Measurements from ENCODE around the gene SAPCD2. TPM values are rescaled to one million over a fixed set of nuclear protein-coding genes. Genes with fewer than 3 reads are reported as not detected.

SAPCD2 gene
- total and polyA plus RNA-seq, 9 of the 15 experiments (the other 6 are each of a cell fraction or from before 2014, with no cell fraction given): 3.4 to 91.8 (median 18.8) TPM

DNA sequence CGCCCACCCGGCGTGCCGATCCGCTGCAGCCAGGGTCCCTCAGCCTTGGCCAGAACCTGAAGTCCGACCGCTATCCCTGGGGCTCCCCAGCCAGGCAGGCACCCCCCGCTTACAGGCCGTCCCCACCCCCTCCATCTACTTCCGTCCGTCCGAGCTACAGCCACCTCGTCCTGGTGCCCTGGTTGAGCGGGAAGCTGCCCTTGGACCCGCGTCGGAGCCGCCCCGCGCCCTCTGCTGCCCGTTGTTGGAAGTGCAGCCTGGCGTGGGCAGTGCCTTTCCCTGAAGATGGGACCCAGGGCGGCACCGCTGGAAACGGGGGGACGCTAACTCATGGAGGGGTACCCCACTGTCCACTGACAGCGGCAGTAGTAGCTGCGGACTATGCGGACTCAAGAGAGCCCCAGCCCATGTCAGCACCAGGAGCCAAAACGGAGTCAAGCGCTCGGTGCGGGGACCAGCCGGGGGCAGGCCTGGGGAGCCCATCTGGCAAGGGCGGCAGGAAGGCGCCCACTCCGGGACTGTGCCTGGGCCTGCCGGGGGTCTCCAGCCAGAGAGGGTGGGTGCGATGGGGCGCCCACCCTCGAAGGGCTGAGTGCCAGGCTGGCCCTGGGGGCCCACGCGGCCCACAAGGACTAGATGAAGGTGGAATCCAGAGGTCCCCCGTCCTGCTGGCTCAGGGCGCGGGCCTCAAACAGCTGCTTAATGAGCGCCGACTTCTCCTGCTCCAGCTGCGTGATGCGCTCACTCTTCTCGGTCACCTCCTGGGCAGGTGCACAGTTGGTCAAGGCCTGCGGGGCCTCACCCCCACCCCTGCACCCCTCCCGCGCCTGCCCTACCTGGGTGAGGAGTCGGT is 6.1 kb downstream of the SAPCD2 start (continued):
- TF ChIP-seq DACH1 (IDR thresholded peaks at IDR 0.05; ENCODE audit: partially characterized antibody) (no peak), ATF1 (CRISPR knock-in tag; IDR thresholded peaks at IDR 0.05) (no peak), ATF1 (tag; IDR thresholded peaks at IDR 0.05) (0 out of 2 replicates have a peak, but pooled peaks have one; percentile 9), RB1 (IDR thresholded peaks at IDR 0.05; ENCODE audit: low read depth) (peak; percentile 72; the same call in 1 of the 2 replicates), RAD21 (CRISPR knock-in tag; conservative IDR thresholded peaks at IDR 0.05 in 1 of 2, IDR thresholded peaks at IDR 0.05 in 1 of 2) (peak; percentile 30 to 61; a peak in 3 of 4 replicates), ZNF780A (CRISPR knock-in tag; IDR thresholded peaks at IDR 0.05) (no peak), SUPT5H (IDR thresholded peaks at IDR 0.05) (peak; percentile 28; the same call in 1 of the 2 replicates), SMAD1 (IDR thresholded peaks at IDR 0.05; ENCODE audit: low read depth, low read length, partially characterized antibody) (no peak), MED1 (CRISPR knock-in tag; IDR thresholded peaks at IDR 0.05; ENCODE audit: borderline replicate concordance) (no peak), HNRNPL (IDR thresholded peaks at IDR 0.05; ENCODE audit: low read depth, low read length) (peak; percentile 27; the same call in 1 of the 2 replicates), MYNN (IDR thresholded peaks at IDR 0.05) (0 out of 2 replicates have a peak, but pooled peaks have one; percentile 46), MYNN (CRISPR knock-in tag; IDR thresholded peaks at IDR 0.05) (no peak), ZNF143 (CRISPR knock-in tag; IDR thresholded peaks at IDR 0.05) (no peak), ZNF3 (CRISPR knock-in tag; IDR thresholded peaks at IDR 0.05) (no peak), TAF1 (IDR thresholded peaks at IDR 0.05; ENCODE audit: control insufficient read depth, extremely low read depth, insufficient read depth, low read length, severe bottlenecking) (no peak)
- TF ChIP-seq, protein P1, sequence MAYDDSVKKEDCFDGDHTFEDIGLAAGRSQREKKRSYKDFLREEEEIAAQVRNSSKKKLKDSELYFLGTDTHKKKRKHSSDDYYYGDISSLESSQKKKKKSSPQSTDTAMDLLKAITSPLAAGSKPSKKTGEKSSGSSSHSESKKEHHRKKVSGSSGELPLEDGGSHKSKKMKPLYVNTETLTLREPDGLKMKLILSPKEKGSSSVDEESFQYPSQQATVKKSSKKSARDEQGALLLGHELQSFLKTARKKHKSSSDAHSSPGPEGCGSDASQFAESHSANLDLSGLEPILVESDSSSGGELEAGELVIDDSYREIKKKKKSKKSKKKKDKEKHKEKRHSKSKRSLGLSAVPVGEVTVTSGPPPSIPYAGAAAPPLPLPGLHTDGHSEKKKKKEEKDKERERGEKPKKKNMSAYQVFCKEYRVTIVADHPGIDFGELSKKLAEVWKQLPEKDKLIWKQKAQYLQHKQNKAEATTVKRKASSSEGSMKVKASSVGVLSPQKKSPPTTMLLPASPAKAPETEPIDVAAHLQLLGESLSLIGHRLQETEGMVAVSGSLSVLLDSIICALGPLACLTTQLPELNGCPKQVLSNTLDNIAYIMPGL (CRISPR knock-in tag; IDR thresholded peaks at IDR 0.05): no peak
- TF ChIP-seq, protein P2, sequence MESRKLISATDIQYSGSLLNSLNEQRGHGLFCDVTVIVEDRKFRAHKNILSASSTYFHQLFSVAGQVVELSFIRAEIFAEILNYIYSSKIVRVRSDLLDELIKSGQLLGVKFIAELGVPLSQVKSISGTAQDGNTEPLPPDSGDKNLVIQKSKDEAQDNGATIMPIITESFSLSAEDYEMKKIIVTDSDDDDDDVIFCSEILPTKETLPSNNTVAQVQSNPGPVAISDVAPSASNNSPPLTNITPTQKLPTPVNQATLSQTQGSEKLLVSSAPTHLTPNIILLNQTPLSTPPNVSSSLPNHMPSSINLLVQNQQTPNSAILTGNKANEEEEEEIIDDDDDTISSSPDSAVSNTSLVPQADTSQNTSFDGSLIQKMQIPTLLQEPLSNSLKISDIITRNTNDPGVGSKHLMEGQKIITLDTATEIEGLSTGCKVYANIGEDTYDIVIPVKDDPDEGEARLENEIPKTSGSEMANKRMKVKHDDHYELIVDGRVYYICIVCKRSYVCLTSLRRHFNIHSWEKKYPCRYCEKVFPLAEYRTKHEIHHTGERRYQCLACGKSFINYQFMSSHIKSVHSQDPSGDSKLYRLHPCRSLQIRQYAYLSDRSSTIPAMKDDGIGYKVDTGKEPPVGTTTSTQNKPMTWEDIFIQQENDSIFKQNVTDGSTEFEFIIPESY (CRISPR knock-in tag; IDR thresholded peaks at IDR 0.05): 0 out of 2 replicates have a peak, but pooled peaks have one; percentile 4
- TF ChIP-seq, protein P3, sequence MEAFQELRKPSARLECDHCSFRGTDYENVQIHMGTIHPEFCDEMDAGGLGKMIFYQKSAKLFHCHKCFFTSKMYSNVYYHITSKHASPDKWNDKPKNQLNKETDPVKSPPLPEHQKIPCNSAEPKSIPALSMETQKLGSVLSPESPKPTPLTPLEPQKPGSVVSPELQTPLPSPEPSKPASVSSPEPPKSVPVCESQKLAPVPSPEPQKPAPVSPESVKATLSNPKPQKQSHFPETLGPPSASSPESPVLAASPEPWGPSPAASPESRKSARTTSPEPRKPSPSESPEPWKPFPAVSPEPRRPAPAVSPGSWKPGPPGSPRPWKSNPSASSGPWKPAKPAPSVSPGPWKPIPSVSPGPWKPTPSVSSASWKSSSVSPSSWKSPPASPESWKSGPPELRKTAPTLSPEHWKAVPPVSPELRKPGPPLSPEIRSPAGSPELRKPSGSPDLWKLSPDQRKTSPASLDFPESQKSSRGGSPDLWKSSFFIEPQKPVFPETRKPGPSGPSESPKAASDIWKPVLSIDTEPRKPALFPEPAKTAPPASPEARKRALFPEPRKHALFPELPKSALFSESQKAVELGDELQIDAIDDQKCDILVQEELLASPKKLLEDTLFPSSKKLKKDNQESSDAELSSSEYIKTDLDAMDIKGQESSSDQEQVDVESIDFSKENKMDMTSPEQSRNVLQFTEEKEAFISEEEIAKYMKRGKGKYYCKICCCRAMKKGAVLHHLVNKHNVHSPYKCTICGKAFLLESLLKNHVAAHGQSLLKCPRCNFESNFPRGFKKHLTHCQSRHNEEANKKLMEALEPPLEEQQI (IDR thresholded peaks at IDR 0.05): no peak
- TF ChIP-seq, protein P4, sequence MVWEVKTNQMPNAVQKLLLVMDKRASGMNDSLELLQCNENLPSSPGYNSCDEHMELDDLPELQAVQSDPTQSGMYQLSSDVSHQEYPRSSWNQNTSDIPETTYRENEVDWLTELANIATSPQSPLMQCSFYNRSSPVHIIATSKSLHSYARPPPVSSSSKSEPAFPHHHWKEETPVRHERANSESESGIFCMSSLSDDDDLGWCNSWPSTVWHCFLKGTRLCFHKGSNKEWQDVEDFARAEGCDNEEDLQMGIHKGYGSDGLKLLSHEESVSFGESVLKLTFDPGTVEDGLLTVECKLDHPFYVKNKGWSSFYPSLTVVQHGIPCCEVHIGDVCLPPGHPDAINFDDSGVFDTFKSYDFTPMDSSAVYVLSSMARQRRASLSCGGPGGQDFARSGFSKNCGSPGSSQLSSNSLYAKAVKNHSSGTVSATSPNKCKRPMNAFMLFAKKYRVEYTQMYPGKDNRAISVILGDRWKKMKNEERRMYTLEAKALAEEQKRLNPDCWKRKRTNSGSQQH (CRISPR knock-in tag; IDR thresholded peaks at IDR 0.05): no peak

All from K562 (cell line).